SK-N-SH treated with all-trans-retinoic acid at 6 μM for 48 hours (cell line): ENCODE data around the gene UBE2L6.

Experiments used
- ATAC-seq: fragments of 200-7000 bp; cut with Tn5 transposase; 3 replicates; pipeline ENCODE4 v1.9.1; 2020; ENCODE audit warnings: mild to moderate bottlenecking, moderate library complexity
- BACH2 ChIP-seq: fragments of 250-450 bp; sonication (Bioruptor Pico); IDR thresholded peaks from 2 replicates; pipeline ENCODE4 v1.9.0; 2021; ENCODE audit warnings: mild to moderate bottlenecking, borderline replicate concordance
- CREB5 ChIP-seq: fragments of 250-450 bp; sonication (Bioruptor Pico); IDR thresholded peaks from 2 replicates; pipeline ENCODE4 v1.5.1; 2020; ENCODE audit warnings: low read depth, mild to moderate bottlenecking, moderate library complexity
- CSDC2 ChIP-seq: fragments of 250-450 bp; sonication (Bioruptor Pico); IDR thresholded peaks from 2 replicates; pipeline ENCODE4 v1.5.0; 2020; ENCODE audit warnings: mild to moderate bottlenecking, moderate library complexity
- CSRNP3 ChIP-seq: fragments of 250-450 bp; sonication (Bioruptor Pico); IDR thresholded peaks from 2 replicates; pipeline ENCODE4 v1.5.1; 2021; ENCODE audit warnings: mild to moderate bottlenecking, moderate library complexity
- ESRRG ChIP-seq: fragments of 250-450 bp; sonication (Bioruptor Pico); IDR thresholded peaks from 2 replicates; pipeline ENCODE4 v1.6.1; 2021; ENCODE audit warnings: mild to moderate bottlenecking
- GLIS3 ChIP-seq: fragments of 250-450 bp; sonication (Bioruptor Pico); IDR thresholded peaks from 2 replicates; pipeline ENCODE4 v1.5.0; 2020; ENCODE audit warnings: mild to moderate bottlenecking, moderate library complexity
- ISL1 ChIP-seq: fragments of 250-450 bp; sonication (Bioruptor Pico); IDR thresholded peaks from 2 replicates; pipeline ENCODE4 v2.1.2; 2022; ENCODE audit warnings: mild to moderate bottlenecking, moderate library complexity
- OSR1 ChIP-seq: fragments of 250-450 bp; sonication (Bioruptor Pico); IDR thresholded peaks from 2 replicates; pipeline ENCODE4 v1.8.0; 2022; ENCODE audit warnings: moderate library complexity, mild to moderate bottlenecking, inconsistent platforms
- PATZ1 ChIP-seq: fragments of 250-450 bp; sonication (Bioruptor Pico); IDR thresholded peaks from 2 replicates; pipeline ENCODE4 v1.8.0; 2020; ENCODE audit warnings: mild to moderate bottlenecking, moderate library complexity, borderline replicate concordance
- POU6F1 ChIP-seq: fragments of 250-450 bp; sonication (Bioruptor Pico); IDR thresholded peaks from 2 replicates; pipeline ENCODE4 v1.8.0; 2021; ENCODE audit warnings: low read depth, mild to moderate bottlenecking, moderate library complexity, borderline replicate concordance
- PPARA ChIP-seq: fragments of 250-450 bp; sonication (Bioruptor Pico); IDR thresholded peaks from 2 replicates; pipeline ENCODE4 v1.5.0; 2020; ENCODE audit warnings: mild to moderate bottlenecking, borderline replicate concordance
- RARB ChIP-seq: fragments of 250-450 bp; sonication (Bioruptor Pico); IDR thresholded peaks from 2 replicates; pipeline ENCODE4 v1.8.0; 2021; ENCODE audit warnings: mild to moderate bottlenecking, moderate library complexity
- SNAI2 ChIP-seq: fragments of 250-450 bp; sonication (Bioruptor Pico); IDR thresholded peaks from 2 replicates; pipeline ENCODE4 v1.5.0; 2020; ENCODE audit warnings: mild to moderate bottlenecking, moderate library complexity
- TCF4 ChIP-seq: fragments of 250-450 bp; sonication (Bioruptor Pico); IDR thresholded peaks from 2 replicates; pipeline ENCODE4 v1.8.0; 2021; ENCODE audit warnings: mild to moderate bottlenecking, moderate library complexity, borderline replicate concordance
- TSHZ2 ChIP-seq: fragments of 250-450 bp; sonication (Bioruptor Pico); IDR thresholded peaks from 2 replicates; pipeline ENCODE4 v1.5.0; 2020; ENCODE audit warnings: mild to moderate bottlenecking, moderate library complexity
- ZC3H10 ChIP-seq: fragments of 250-450 bp; sonication (Bioruptor Pico); IDR thresholded peaks from 2 replicates; pipeline ENCODE4 v1.5.1; 2021; ENCODE audit warnings: mild to moderate bottlenecking, moderate library complexity
- ZFP3 ChIP-seq: fragments of 250-450 bp; sonication (Bioruptor Pico); IDR thresholded peaks from 2 replicates; pipeline ENCODE4 v1.5.0; 2020; ENCODE audit warnings: mild to moderate bottlenecking, moderate library complexity
- ZNF70 ChIP-seq: fragments of 450-650 bp; formaldehyde crosslinking; IDR thresholded peaks from 2 replicates; pipeline ENCODE4 v1.5.0; 2020; ENCODE audit warnings: mild to moderate bottlenecking, moderate library complexity

Gene UBE2L6

GRCh38 chr11:57529012-57529411 lies 38.5 kb downstream of the UBE2L6 start (continued):
- no peak for TF ChIP-seq POU6F1
- no peak for TF ChIP-seq SNAI2
- TF ChIP-seq CREB5 (CRISPR knock-in tag): no peak
- no peak for TF ChIP-seq ESRRG (CRISPR knock-in tag)
- no peak for TF ChIP-seq BACH2 (CRISPR knock-in tag)

- no peak for TF ChIP-seq PPARA (CRISPR knock-in tag)
- TF ChIP-seq PATZ1 (CRISPR knock-in tag): no peak
- TF ChIP-seq POU6F1: no peak
- TF ChIP-seq GLIS3 (CRISPR knock-in tag): no peak
- TF ChIP-seq ISL1: no peak
- no peak for TF ChIP-seq ZC3H10 (CRISPR knock-in tag)
- TF ChIP-seq CSRNP3 (CRISPR knock-in tag): no peak
- no peak for TF ChIP-seq ZFP3
- no peak for TF ChIP-seq TSHZ2 (CRISPR knock-in tag)
- TF ChIP-seq RARB (CRISPR knock-in tag): no peak
- no peak for TF ChIP-seq TCF4 (CRISPR knock-in tag)
- no peak for TF ChIP-seq CREB5 (CRISPR knock-in tag)
- ATAC-seq: peak; percentile 39
Measured at GRCh38 chr11:57527056-57527631, 40.3 kb downstream of the UBE2L6 start.

GRCh38 chr11:57523419-57523818 lies 44.1 kb downstream of the UBE2L6 start:
- ATAC-seq: no peak

More at GRCh38 chr11:57523419-57523818, 44.1 kb downstream of the UBE2L6 start:
- TF ChIP-seq ISL1 (no peak), TSHZ2 (CRISPR knock-in tag) (no peak), ESRRG (CRISPR knock-in tag) (no peak), TCF4 (CRISPR knock-in tag) (no peak), CSDC2 (CRISPR knock-in tag) (no peak), ZFP3 (no peak), CREB5 (CRISPR knock-in tag) (no peak), ZNF70 (CRISPR knock-in tag) (no peak), POU6F1 (no peak), OSR1 (CRISPR knock-in tag) (no peak)
